T-helper 17 cell (primary cell): ENCODE measurements around the gene DCAF6. TPM values are rescaled to one million over a fixed set of nuclear protein-coding genes. Genes with fewer than 3 reads are reported as not detected.

Source experiments
- ATAC-seq: fragments of 150-1000 bp; cut with Tn5 transposase; 2 replicates; pipeline ENCODE4 v1.10.0; 2021; ENCODE audit warnings: mild to moderate bottlenecking, moderate library complexity
- DNase-seq, 3 donors: peaks; one replicate each; pipeline versions ENCODE4 v3.0.0 to v3.0.0-alpha.2; 2020 to 2021
- H3K9me3 ChIP-seq: one replicate; pipeline ENCODE4 v1.7.0; 2013; ENCODE audit warnings: low read length, mild to moderate bottlenecking; ENCODE audit not compliant: control insufficient read depth, poor library complexity, severe bottlenecking
- H3K27ac Mint-ChIP-seq: one replicate; pipeline ENCODE4 v1.8.0; 2022; ENCODE audit warnings: mild to moderate bottlenecking, moderate library complexity, mixed read lengths
- H3K27me3 Mint-ChIP-seq: one replicate; pipeline ENCODE4 v1.8.0; 2022; ENCODE audit warnings: mixed read lengths
- H3K36me3 Mint-ChIP-seq: one replicate; pipeline ENCODE4 v1.8.0; 2022; ENCODE audit warnings: low read depth, mixed read lengths
- H3K4me1 Mint-ChIP-seq: one replicate; pipeline ENCODE4 v1.8.0; 2022; ENCODE audit warnings: mild to moderate bottlenecking, mixed read lengths
- H3K4me3 Mint-ChIP-seq: one replicate; pipeline ENCODE4 v1.8.0; 2022; ENCODE audit warnings: mild to moderate bottlenecking, moderate library complexity, mixed read lengths
- total RNA-seq, 4 donors: library from RNA in 2 of 4; stranded (reverse) in 2 of 4; gene quantifications; one replicate each; pipeline ENCODE4 v1.2.3 and lab custom pipeline; 2022 to 2026

Gene DCAF6
- total RNA-seq, 2 donors from 2014 or later, result 24.1 to 26.9 TPM

DNA sequence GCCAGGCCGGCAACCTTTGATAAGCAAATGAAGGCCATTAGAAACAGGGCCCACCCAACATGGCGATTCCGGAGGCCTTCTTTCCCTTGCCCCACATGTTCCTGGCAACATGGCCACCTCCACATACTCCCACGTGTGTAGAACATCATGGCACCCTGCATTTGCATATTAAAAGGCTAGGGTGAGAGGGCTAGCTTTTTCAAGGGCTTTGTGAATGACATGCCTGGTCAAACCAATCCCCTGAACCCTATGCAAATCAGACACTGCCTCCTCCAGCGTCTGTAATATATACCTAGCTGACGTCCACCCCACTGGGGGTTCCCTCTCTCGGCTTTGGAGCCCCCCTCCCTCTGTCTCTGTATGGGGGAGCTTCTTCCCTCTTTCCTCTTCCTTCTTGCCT lies 24.2 kb upstream of the DCAF6 start:
- no peaks in the 10 kb centered on the region for H3K9me3 ChIP-seq
- peaks cover 3% of the 10 kb centered on the region for H3K36me3 Mint-ChIP-seq
- H3K4me1 Mint-ChIP-seq, result no peaks in the 10 kb centered on the region
- ATAC-seq (no peak), DNase-seq (no peak)
- peak overlapping the region; percentile 42 for H3K4me3 Mint-ChIP-seq
- no peaks in the 10 kb centered on the region for H3K27me3 Mint-ChIP-seq
- H3K27ac Mint-ChIP-seq, result peak overlapping the region; percentile 14

DNA sequence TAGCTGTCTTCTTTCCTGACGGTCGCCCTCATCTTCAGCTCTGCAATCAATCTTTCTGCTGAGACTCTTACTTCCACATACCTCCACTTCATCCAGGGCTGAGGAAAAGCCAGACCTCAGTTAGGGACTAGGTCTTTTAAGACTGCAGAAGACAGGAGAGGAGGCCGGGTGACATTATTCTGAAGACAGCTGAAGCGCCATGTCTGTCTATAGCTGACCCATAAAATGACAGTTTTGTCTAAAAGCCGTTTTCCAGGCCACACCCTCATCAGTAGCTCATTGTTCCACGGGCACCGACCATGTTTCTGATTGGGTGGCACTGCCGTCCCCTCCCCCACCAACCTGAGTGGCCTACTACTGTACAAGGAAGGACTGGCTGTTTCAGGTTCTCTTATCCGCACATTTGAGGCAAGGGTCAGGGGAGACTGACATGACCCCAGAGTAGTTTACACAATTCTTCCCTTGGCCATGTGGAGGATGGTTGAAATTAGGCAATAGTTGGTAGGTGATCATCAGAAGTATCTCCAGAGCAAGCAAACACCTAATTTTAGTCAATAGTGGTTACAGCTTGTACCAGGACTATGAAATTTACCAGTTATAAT lies 22.5 kb upstream of the DCAF6 start, which contains the start of gene ADCY10:
Gene ADCY10, minus strand, starts transcription at position 240 of the 602 bp plus-strand sequence. CDS start 8,994 bp downstream, outside the sequence.
- Mint-ChIP-seq H3K27ac (peak within 1 kb of the TSS; percentile 34), H3K4me3 (peak within 1 kb of the TSS; percentile 31), H3K36me3 (peaks cover 4% of the 10 kb centered on the region), H3K4me1 (no peaks in the 10 kb centered on the region), H3K27me3 (no peaks in the 10 kb centered on the region)
- no peak for DNase-seq
- peak; percentile 21 for ATAC-seq
- no peaks in the 10 kb centered on the region for H3K9me3 ChIP-seq

GRCh38 chr1:167915569-167915968 lies 20.9 kb upstream of the DCAF6 start:
- Mint-ChIP-seq H3K27me3 (no peaks in the 10 kb centered on the region), H3K27ac (no peak overlapping the region), H3K4me1 (no peaks in the 10 kb centered on the region), H3K36me3 (peaks cover 4% of the 10 kb centered on the region), H3K4me3 (no peak overlapping the region)
- no peak for DNase-seq
- no peak for ATAC-seq
- no peaks in the 10 kb centered on the region for H3K9me3 ChIP-seq

DNA sequence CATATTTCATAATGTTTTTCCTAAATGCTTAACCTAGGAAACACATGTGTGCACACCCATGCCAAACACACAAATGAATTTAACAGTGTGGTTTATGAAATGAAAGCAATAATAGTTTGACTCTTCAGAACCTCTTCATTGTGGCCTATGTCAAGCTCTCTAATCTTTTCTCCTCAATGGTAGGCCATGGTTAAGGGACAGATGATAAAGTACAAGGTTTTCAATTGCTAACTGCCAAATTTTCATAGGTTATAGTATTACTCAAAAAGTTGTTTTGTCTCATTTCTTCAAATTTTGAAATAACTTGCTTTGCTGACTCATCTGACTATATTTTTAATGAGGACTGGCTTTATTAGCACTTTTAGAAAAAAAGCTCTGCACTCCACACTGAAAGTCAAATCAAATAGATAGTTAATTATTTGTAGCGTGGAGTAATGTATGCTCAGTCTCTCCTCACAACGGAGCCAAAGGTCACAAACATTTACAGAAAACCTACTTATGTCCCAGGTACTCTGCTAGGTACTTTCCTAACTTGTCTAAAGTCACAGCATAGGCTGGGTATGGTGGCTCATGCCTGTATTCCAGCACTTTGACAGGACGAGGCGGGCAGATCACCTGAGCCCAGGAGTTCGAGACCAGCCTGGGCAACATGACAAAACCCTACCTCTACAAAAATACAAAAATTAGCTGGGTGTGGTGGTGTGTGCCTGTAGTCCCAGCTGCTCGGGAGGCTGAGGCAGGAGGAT lies 19.5 kb upstream of the DCAF6 start:
- no peaks in the 10 kb centered on the region for H3K9me3 ChIP-seq
- ATAC-seq, result no peak
- DNase-seq, result no peak
- Mint-ChIP-seq H3K36me3 (peaks cover 4% of the 10 kb centered on the region), H3K27me3 (no peaks in the 10 kb centered on the region), H3K4me3 (no peak overlapping the region), H3K4me1 (no peaks in the 10 kb centered on the region), H3K27ac (no peak overlapping the region)

- H3K4me3 Mint-ChIP-seq, result no peak overlapping the region
- DNase-seq, result no peak
- no peak overlapping the region for H3K27ac Mint-ChIP-seq
- peaks cover 5% of the 10 kb centered on the region for H3K36me3 Mint-ChIP-seq
- H3K27me3 Mint-ChIP-seq, result no peaks in the 10 kb centered on the region
- H3K4me1 Mint-ChIP-seq, result peaks cover 11% of the 10 kb centered on the region
- no peak for ATAC-seq
- H3K9me3 ChIP-seq, result no peaks in the 10 kb centered on the region
Measured at GRCh38 chr1:167922023-167922422, 14.5 kb upstream of the DCAF6 start.

DNA sequence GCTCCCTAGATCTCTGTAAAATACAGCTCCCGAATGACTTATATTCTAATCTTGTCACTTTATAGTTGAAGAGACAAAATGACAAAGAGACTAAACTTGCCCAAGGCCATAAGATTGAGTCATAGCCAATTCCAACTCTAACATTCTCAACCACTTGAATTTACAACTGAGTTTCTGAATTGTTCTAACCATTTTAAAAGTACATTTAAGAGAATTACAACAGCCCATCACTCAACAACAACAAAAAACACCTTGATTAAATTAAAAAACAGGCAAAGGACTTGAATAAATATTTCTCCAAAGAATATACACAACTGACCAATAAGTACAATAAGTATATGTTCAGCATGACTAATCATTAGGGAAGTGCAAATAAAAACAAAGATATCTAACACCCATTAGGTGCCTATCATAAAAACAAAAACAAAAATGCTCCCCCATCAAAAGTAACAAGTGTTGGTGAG lies 13.8 kb upstream of the DCAF6 start:
- H3K36me3 Mint-ChIP-seq, result peaks cover 5% of the 10 kb centered on the region
- no peak for ATAC-seq
- H3K4me3 Mint-ChIP-seq, result no peak overlapping the region

DNA sequence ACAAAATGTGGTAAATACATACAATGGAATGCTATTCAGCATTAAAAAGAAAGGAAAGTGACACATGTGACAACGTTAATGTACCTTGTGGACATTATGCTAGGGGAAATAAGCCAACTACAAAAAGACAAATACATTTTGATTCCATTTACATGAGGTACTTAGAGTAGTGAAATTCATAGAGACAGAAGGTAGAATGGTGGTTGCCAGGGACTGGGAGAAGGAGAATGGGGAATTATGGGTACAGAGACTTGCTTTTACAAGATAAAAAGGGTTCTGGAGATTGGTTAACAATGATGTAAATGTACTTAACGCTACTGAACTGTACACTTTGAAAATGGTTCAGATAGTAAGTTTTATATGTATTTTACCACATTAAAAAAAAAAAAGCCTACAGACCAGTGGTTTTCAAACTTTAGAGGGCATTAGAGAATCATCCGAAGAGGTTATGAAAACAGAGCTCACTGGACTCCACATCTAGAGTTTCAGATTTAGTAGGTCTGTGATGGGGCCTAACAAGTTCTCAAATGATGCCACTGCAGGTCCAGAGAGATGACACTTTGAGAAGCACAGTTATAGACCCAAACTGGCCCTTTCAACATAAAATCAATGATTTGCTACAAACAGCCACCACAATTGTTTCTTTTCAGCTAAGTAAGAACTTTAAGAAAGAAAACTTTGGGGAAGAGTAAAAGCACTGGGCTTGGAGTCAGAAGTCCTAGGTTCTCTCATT lies 13.0 kb upstream of the DCAF6 start:
- H3K4me1 Mint-ChIP-seq, result peaks cover 15% of the 10 kb centered on the region
- no peaks in the 10 kb centered on the region for H3K27me3 Mint-ChIP-seq
- no peak for ATAC-seq
- H3K27ac Mint-ChIP-seq, result no peak overlapping the region
- no peak for DNase-seq
- H3K9me3 ChIP-seq, result no peaks in the 10 kb centered on the region
- peak overlapping the region; percentile 2 for H3K4me3 Mint-ChIP-seq
- peaks cover 3% of the 10 kb centered on the region for H3K36me3 Mint-ChIP-seq

More for the DNA sequence above, 13.8 kb upstream of the DCAF6 start:
- no peaks in the 10 kb centered on the region for H3K9me3 ChIP-seq
- H3K4me1 Mint-ChIP-seq, result peaks cover 15% of the 10 kb centered on the region
- H3K27ac Mint-ChIP-seq, result no peak overlapping the region
- H3K27me3 Mint-ChIP-seq, result no peaks in the 10 kb centered on the region
- DNase-seq, result no peak

DNA sequence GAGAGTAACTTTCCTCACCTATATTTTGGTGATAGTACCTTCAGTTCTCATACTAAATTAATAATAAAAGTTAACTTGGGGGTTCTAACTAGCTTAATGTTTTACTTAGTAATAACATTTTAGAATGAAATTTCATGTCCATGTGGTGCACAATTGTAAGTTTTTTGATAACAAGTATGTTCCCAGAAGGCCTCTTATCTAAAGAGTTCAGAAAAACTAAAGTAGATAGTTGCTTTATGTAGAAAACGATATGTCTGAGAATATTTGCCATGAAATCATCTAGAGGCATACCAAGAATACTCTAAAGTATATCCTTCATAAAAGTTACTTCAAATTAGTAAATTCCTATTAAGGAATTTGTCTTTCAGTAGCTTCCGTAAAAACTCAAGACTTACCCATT lies 12.4 kb upstream of the DCAF6 start:
- ATAC-seq, result no peak
- H3K4me1 Mint-ChIP-seq, result peaks cover 15% of the 10 kb centered on the region
- DNase-seq, result no peak
- H3K27me3 Mint-ChIP-seq, result no peaks in the 10 kb centered on the region
- no peak overlapping the region for H3K4me3 Mint-ChIP-seq
- peaks cover 3% of the 10 kb centered on the region for H3K36me3 Mint-ChIP-seq
- no peaks in the 10 kb centered on the region for H3K9me3 ChIP-seq
- H3K27ac Mint-ChIP-seq, result no peak overlapping the region

DNA sequence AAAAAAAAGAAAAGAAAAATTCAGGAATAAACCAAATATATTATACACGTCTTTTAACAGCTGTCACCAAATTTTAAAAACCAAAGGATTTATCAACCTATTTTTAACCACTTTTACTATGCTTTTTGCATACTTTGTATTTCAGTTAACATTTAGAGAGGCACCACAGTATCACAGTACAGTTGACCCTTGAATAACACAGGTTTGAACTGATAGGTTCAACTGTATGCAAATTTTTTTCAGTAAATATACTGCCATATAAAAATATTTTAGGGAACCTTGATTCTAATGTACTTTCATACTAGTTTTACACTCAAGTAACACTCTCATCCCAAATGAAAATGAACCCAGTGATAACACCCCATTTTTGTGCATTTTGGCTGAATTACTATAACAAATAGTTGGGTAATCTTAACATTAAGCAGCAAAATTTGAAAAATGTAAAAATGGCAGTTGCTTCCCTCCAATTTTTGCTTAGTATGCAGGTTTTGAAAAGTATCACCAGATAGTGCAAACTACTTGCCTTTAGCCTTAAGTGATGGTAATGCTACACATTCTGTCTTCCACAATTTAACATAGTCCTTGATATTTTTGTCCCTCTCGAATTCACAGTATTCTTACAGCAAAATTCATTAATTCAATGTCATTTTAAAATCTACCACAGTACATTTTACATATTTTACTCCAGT lies 11.8 kb upstream of the DCAF6 start:
- DNase-seq (no peak), ATAC-seq (no peak)
- peaks cover 3% of the 10 kb centered on the region for H3K36me3 Mint-ChIP-seq
- H3K27ac Mint-ChIP-seq, result no peak overlapping the region
- no peak overlapping the region for H3K4me3 Mint-ChIP-seq
- peaks cover 15% of the 10 kb centered on the region for H3K4me1 Mint-ChIP-seq
- no peaks in the 10 kb centered on the region for H3K9me3 ChIP-seq
- no peaks in the 10 kb centered on the region for H3K27me3 Mint-ChIP-seq

GRCh38 chr1:167926486-167926997 lies 9.9 kb upstream of the DCAF6 start:
- DNase-seq (no peak), ATAC-seq (no peak)
- H3K36me3 Mint-ChIP-seq, result peaks cover 3% of the 10 kb centered on the region
- no peaks in the 10 kb centered on the region for H3K27me3 Mint-ChIP-seq
- H3K4me3 Mint-ChIP-seq, result no peak overlapping the region
- H3K4me1 Mint-ChIP-seq, result peaks cover 15% of the 10 kb centered on the region
- no peaks in the 10 kb centered on the region for H3K9me3 ChIP-seq
- H3K27ac Mint-ChIP-seq, result no peak overlapping the region

GRCh38 chr1:167927046-167927754 lies 9.3 kb upstream of the DCAF6 start:
- Mint-ChIP-seq H3K4me1 (peaks cover 17% of the 10 kb centered on the region), H3K36me3 (peaks cover 3% of the 10 kb centered on the region), H3K4me3 (no peak overlapping the region), H3K27ac (no peak overlapping the region), H3K27me3 (no peaks in the 10 kb centered on the region)
- no peaks in the 10 kb centered on the region for H3K9me3 ChIP-seq
- DNase-seq, result no peak
- no peak for ATAC-seq

GRCh38 chr1:167928457-167928852 lies 8.0 kb upstream of the DCAF6 start:
- Mint-ChIP-seq H3K4me3 (no peak overlapping the region), H3K36me3 (no peaks in the 10 kb centered on the region), H3K27ac (no peak overlapping the region), H3K4me1 (peaks cover 11% of the 10 kb centered on the region), H3K27me3 (no peaks in the 10 kb centered on the region)
- ATAC-seq (no peak), DNase-seq (no peak)
- no peaks in the 10 kb centered on the region for H3K9me3 ChIP-seq
